BLaER1 treated with 17β-estradiol and CSF1 and Interleukin-3, amounts not matched to agents 10 nM and 100 nM (cell line): ENCODE results near the gene TMED8.

Source experiments
- H3K27ac ChIP-seq, 11 experiments: shearing (Covaris generic); formaldehyde crosslinking; 2 replicates each; pipeline ENCODE4 v1.8.1; 2022
- H3K27me3 ChIP-seq, 11 experiments: shearing (Covaris generic); formaldehyde crosslinking; 2 replicates each; pipeline ENCODE4 v1.8.1; 2022
- H3K36me3 ChIP-seq, 11 experiments: shearing (Covaris generic); formaldehyde crosslinking; 2 replicates each; pipeline ENCODE4 v1.8.1; 2022
- H3K4me1 ChIP-seq, 10 experiments: shearing (Covaris generic); formaldehyde crosslinking; 2 replicates each; pipeline ENCODE4 v1.8.1; 2022
- H3K4me2 ChIP-seq, 11 experiments: shearing (Covaris generic); formaldehyde crosslinking; 2 replicates each; pipeline ENCODE4 v1.8.1; 2022
- H3K4me3 ChIP-seq, 10 experiments: shearing (Covaris generic); formaldehyde crosslinking; 2 replicates each; pipeline ENCODE4 v1.8.1; 2022
- H3K9ac ChIP-seq, 11 experiments: shearing (Covaris generic); formaldehyde crosslinking; 2 replicates each; pipeline ENCODE4 v1.8.1; 2022
- H3K9me3 ChIP-seq, 11 experiments: shearing (Covaris generic); formaldehyde crosslinking; replicated peaks in 1 of 11; 2 replicates each; pipeline ENCODE4 v1.8.1; 2022
- H4K20me1 ChIP-seq, 11 experiments: shearing (Covaris generic); formaldehyde crosslinking; 2 replicates each; pipeline ENCODE4 v1.8.1; 2022
- Cebpa-rat ChIP-seq, 11 experiments: shearing (Covaris generic); IDR thresholded peaks; 2 replicates each; pipeline ENCODE4 v1.8.1; 2022

TMED8 gene

GRCh38 chr14:77375973-77376770 is 722 bp downstream of the TMED8 start:
- Histone ChIP-seq H3K4me2 (peak overlapping the region; percentile 85 to 99 (median 94)), H3K9ac (peak overlapping the region; percentile 89 to 97 (median 94)), H3K27me3 (no peaks in the 10 kb centered on the region), H4K20me1 (no peaks in the 10 kb centered on the region), H3K9me3 (no peaks in the 10 kb centered on the region), H3K36me3 (no peaks in the 10 kb centered on the region), H3K27ac (peak overlapping the region; percentile 68 to 94 (median 91)), H3K4me3 (peak overlapping the region; percentile 74 to 95 (median 86)), H3K4me1 (peaks cover 28 to 55% (median 34%) of the 10 kb centered on the region in 10 experiments)
- TF ChIP-seq Cebpa-rat (IDR thresholded peaks at IDR 0.05) = no peak

GRCh38 chr14:77375164-77375950 is 1.5 kb downstream of the TMED8 start:
- Histone ChIP-seq H3K9ac (peak overlapping the region in 10 of 11 experiments; percentile 89 to 97 (median 94); a peak in 13 of 22 replicates), H3K27me3 (no peaks in the 10 kb centered on the region), H3K27ac (peak overlapping the region in 4 of 11 experiments; percentile 3 to 94 (median 88); a peak in 5 of 22 replicates), H4K20me1 (no peaks in the 10 kb centered on the region), H3K36me3 (no peaks in the 10 kb centered on the region), H3K4me1 (peaks cover 28 to 55% (median 34%) of the 10 kb centered on the region in 10 experiments), H3K4me3 (peak overlapping the region; percentile 74 to 95 (median 86); a peak in 18 of 20 replicates), H3K4me2 (peak overlapping the region; percentile 85 to 99 (median 94)), H3K9me3 (no peaks in the 10 kb centered on the region)
- TF ChIP-seq Cebpa-rat (IDR thresholded peaks at IDR 0.05) = no peak

GRCh38 chr14:77372304-77372841 is 4.5 kb downstream of the TMED8 start:
- Histone ChIP-seq H3K27me3 (no peaks in the 10 kb centered on the region), H3K4me2 (peak overlapping the region in 5 of 11 experiments; percentile 1 to 24 (median 22); a peak in 4 of 22 replicates), H3K4me1 (peaks cover 23 to 43% (median 36%) of the 10 kb centered on the region in 10 experiments), H3K9ac (no peak overlapping the region), H3K27ac (no peak overlapping the region), H3K9me3 (no peaks in the 10 kb centered on the region), H4K20me1 (no peaks in the 10 kb centered on the region), H3K4me3 (no peak overlapping the region), H3K36me3 (no peaks in the 10 kb centered on the region)
- no peak for TF ChIP-seq Cebpa-rat (IDR thresholded peaks at IDR 0.05)

- Histone ChIP-seq H3K9ac (no peak overlapping the region), H4K20me1 (no peaks in the 10 kb centered on the region), H3K27me3 (no peaks in the 10 kb centered on the region), H3K27ac (no peak overlapping the region), H3K36me3 (peaks cover 0 to 9% (median 0%) of the 10 kb centered on the region in 11 experiments; a peak in 2 of 22 replicates), H3K4me3 (no peak overlapping the region), H3K4me1 (peaks cover 12 to 21% (median 17%) of the 10 kb centered on the region in 10 experiments), H3K9me3 (no peaks in the 10 kb centered on the region), H3K4me2 (peak overlapping the region; percentile 27 to 69 (median 56); a peak in 21 of 22 replicates)
- no peak for TF ChIP-seq Cebpa-rat (IDR thresholded peaks at IDR 0.05)
Observed at GRCh38 chr14:77369285-77369684, 7.6 kb downstream of the TMED8 start.

GRCh38 chr14:77364146-77364545 is 12.7 kb downstream of the TMED8 start:
- Histone ChIP-seq H3K27ac (no peak overlapping the region), H4K20me1 (peaks cover 0 to 8% (median 0%) of the 10 kb centered on the region in 11 experiments; a peak in 2 of 22 replicates), H3K9me3 (peaks cover 0 to 10% (median 4%) of the 10 kb centered on the region in 11 experiments; a peak in 6 of 22 replicates), H3K9ac (no peak overlapping the region), H3K27me3 (no peaks in the 10 kb centered on the region), H3K4me3 (no peak overlapping the region), H3K4me1 (peaks cover under 1 to 4% (median 2%) of the 10 kb centered on the region in 10 experiments; a peak in 19 of 20 replicates), H3K36me3 (peaks cover 0 to 13% (median 0%) of the 10 kb centered on the region in 11 experiments; a peak in 5 of 22 replicates), H3K4me2 (no peak overlapping the region)
- no peak for TF ChIP-seq Cebpa-rat (IDR thresholded peaks at IDR 0.05)

GRCh38 chr14:77359626-77360025 is 17.3 kb downstream of the TMED8 start:
- Histone ChIP-seq H3K9me3 (peaks cover 0 to 10% (median 4%) of the 10 kb centered on the region in 11 experiments; a peak in 6 of 22 replicates), H3K4me3 (no peak overlapping the region), H3K9ac (no peak overlapping the region), H3K36me3 (peaks cover 0 to 11% (median 0%) of the 10 kb centered on the region in 11 experiments; a peak in 4 of 22 replicates), H3K27me3 (no peaks in the 10 kb centered on the region), H3K4me2 (no peak overlapping the region), H4K20me1 (peaks cover 0 to 8% (median 0%) of the 10 kb centered on the region in 11 experiments; a peak in 2 of 22 replicates), H3K4me1 (no peaks in the 10 kb centered on the region), H3K27ac (no peak overlapping the region)
- no peak for TF ChIP-seq Cebpa-rat (IDR thresholded peaks at IDR 0.05)

GRCh38 chr14:77356899-77357298 is 20.0 kb downstream of the TMED8 start:
- H3K9ac ChIP-seq = no peak overlapping the region
- no peaks in the 10 kb centered on the region for H3K4me1 ChIP-seq
- no peak for TF ChIP-seq Cebpa-rat (IDR thresholded peaks at IDR 0.05)
- peaks cover 0 to 8% (median 3%) of the 10 kb centered on the region in 11 experiments; a peak in 4 of 22 replicates for H3K9me3 ChIP-seq
- H4K20me1 ChIP-seq = no peaks in the 10 kb centered on the region
- no peak overlapping the region for H3K4me2 ChIP-seq
- no peak overlapping the region for H3K27ac ChIP-seq
- peaks cover 0 to 10% (median 0%) of the 10 kb centered on the region in 11 experiments; a peak in 4 of 22 replicates for H3K36me3 ChIP-seq
- no peak overlapping the region for H3K4me3 ChIP-seq
- H3K27me3 ChIP-seq = no peaks in the 10 kb centered on the region

- no peak for TF ChIP-seq Cebpa-rat (IDR thresholded peaks at IDR 0.05)
- H3K4me2 ChIP-seq = no peak overlapping the region
- no peak overlapping the region for H3K9ac ChIP-seq
- no peaks in the 10 kb centered on the region for H3K4me1 ChIP-seq
- no peak overlapping the region for H3K4me3 ChIP-seq
- no peaks in the 10 kb centered on the region for H4K20me1 ChIP-seq
- H3K36me3 ChIP-seq = peaks cover 0 to 10% (median 2%) of the 10 kb centered on the region in 11 experiments; a peak in 10 of 22 replicates
- no peak overlapping the region for H3K27ac ChIP-seq
- H3K27me3 ChIP-seq = no peaks in the 10 kb centered on the region
- H3K9me3 ChIP-seq = no peaks in the 10 kb centered on the region
Observed at GRCh38 chr14:77355811-77356210, 21.1 kb downstream of the TMED8 start.
